ENCODE results near the gene EDRF1.

Gene EDRF1

DNA sequence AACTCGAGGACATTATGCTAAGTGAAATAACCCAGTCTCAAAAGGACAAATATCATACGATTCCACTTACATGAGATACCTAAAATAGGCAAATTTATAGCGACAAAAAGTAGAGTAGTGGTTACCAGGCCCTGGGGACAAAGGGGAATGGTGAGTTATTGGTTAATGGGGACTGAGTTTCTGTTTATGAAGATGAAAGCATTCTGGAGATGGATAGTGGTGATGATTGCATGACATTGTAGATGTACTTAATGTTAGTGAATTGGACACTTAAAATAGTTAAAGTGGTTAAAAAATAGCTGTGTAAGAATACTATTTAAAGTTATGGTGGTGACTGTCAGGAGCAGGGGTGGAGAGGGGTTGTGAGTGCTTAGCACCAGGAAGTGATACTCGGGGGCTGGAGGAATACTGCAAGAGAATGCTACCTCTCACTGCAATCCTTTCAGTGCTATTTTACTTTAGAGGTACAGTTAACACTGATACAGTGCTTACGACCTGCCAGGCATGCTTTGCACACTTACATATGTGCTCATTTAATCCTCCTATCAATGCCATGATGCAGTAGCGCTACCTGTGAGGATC is 19.9 kb upstream of the EDRF1 start:
- TF ChIP-seq POLR2A (IDR thresholded peaks at IDR 0.05; ENCODE audit: extremely low read depth, insufficient read length) (no peak), MYC (IDR thresholded peaks at IDR 0.05; ENCODE audit: low read depth, low read length) (no peak)
- TF ChIP-seq, protein P1, sequence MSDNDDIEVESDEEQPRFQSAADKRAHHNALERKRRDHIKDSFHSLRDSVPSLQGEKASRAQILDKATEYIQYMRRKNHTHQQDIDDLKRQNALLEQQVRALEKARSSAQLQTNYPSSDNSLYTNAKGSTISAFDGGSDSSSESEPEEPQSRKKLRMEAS (IDR thresholded peaks at IDR 0.05; ENCODE audit: low read depth, low read length), result no peak
- TF ChIP-seq, protein P2, sequence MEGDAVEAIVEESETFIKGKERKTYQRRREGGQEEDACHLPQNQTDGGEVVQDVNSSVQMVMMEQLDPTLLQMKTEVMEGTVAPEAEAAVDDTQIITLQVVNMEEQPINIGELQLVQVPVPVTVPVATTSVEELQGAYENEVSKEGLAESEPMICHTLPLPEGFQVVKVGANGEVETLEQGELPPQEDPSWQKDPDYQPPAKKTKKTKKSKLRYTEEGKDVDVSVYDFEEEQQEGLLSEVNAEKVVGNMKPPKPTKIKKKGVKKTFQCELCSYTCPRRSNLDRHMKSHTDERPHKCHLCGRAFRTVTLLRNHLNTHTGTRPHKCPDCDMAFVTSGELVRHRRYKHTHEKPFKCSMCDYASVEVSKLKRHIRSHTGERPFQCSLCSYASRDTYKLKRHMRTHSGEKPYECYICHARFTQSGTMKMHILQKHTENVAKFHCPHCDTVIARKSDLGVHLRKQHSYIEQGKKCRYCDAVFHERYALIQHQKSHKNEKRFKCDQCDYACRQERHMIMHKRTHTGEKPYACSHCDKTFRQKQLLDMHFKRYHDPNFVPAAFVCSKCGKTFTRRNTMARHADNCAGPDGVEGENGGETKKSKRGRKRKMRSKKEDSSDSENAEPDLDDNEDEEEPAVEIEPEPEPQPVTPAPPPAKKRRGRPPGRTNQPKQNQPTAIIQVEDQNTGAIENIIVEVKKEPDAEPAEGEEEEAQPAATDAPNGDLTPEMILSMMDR (IDR thresholded peaks at IDR 0.05; ENCODE audit: low read depth, low read length), result no peak
- DNase-seq (ENCODE audit: low read depth), result no peak
- H3K4me3 ChIP-seq (ENCODE audit: low read depth, low read length), result no peak overlapping the region

DNA sequence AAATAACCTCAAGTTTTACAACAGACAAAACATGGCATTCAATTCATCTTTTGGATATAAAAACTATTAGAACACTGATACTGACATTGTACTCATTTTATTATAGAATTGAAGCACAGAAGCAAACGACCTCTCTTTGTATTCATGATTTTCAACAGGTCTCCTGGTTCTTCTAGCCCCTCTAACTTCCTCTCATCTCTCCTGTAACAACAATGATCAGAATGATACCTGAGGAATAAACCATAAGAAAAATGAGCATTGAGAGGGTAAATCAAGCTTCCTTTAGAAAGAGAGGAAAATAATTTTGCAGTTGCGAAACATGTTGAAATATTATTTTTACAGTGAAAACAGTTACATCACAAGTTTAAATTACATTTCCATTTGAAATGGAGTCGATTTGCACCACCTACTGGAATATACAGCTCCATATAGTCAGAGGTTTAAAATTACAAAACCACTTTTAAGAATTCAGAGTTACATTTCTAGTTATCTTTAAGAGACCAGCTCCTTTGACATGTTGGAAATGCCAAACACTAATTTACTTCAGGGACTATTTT is 19.1 kb upstream of the EDRF1 start:
- DNase-seq (ENCODE audit: low read depth), result peak; percentile 34
- H3K4me3 ChIP-seq (ENCODE audit: low read depth, low read length), result no peak overlapping the region
- TF ChIP-seq, protein P1 (IDR thresholded peaks at IDR 0.05; ENCODE audit: low read depth, low read length), result no peak
- TF ChIP-seq MYC (IDR thresholded peaks at IDR 0.05; ENCODE audit: low read depth, low read length) (no peak), POLR2A (IDR thresholded peaks at IDR 0.05; ENCODE audit: extremely low read depth, insufficient read length) (no peak)
- TF ChIP-seq, protein P2 (IDR thresholded peaks at IDR 0.05; ENCODE audit: low read depth, low read length), result no peak

DNA sequence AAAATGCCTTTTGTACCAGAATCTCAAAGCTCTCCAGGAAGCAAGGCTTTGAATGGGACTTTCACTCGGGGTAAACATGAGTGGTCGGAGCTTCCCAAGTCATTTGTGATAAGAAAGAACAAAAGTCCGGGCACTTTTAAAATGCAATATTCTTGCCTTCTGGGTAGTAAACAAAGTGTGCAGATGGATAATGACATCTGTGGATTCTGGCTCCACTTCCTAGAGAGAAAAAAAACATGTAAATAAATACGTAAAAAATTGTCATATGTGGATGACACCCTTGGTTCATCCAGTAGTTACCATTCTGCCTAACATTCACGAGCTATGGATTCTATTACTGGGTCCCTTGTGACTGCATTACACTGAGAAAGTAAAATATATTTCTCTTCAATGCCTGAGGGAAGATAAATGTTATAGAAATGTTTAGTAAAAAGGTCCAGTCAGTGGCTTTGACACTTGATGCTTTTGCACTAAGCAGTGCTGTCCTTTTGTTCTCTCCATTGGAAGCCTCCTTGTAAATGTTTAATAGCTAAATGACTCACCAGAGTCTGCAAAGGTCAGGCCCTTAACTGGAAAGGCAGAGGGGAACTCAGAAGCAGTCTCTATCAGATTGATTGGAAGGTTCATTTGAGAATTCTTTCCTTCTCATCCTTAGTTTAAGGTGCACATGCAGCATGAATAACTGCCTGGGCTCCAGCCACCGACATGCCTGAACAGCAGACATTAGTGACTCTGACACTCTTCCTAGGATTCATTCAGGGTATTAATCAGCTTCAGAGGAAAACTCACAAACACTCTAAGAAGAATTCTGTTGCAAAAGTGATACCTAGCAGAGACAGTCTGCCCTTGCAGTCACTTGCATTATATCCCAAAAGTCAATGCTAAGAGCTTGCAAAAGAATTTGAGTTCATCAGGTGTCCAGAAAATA is 11.7 kb upstream of the EDRF1 start:
- peak; percentile 26 for DNase-seq (ENCODE audit: low read depth)

DNA sequence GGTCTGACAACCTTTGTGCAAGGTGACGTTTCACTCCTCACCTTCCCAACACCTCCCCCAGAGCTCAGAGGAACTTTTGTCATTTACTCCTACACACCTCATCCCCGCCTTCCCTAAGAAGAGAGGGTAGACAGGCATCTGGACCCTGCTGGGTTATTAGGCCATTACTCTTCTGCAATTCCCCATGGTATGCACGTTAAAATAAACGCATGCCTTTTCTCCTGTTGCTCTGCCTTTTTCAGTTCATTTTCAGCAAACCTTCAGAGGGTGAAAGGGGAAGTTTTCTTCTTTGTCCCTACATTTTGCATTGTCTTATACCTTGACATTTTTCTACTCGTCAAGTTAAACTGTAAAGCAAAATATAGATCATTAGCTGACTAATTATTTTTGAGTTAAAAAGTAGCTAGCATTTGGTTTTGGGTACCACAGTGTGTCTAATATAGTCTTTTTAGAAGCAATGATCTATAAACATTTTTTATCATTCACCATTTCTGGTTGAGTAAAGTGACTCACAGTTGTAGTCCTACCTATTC is 10.5 kb upstream of the EDRF1 start:
- H3K4me3 ChIP-seq (ENCODE audit: low read depth, low read length), result no peak overlapping the region
- no peak for DNase-seq (ENCODE audit: low read depth)
- TF ChIP-seq, protein P2 (IDR thresholded peaks at IDR 0.05; ENCODE audit: low read depth, low read length), result no peak
- TF ChIP-seq, protein P1 (IDR thresholded peaks at IDR 0.05; ENCODE audit: low read depth, low read length), result no peak
- no peak for TF ChIP-seq MYC (IDR thresholded peaks at IDR 0.05; ENCODE audit: low read depth, low read length)
- TF ChIP-seq POLR2A (IDR thresholded peaks at IDR 0.05; ENCODE audit: extremely low read depth, insufficient read length), result no peak

More for the DNA sequence above, 11.7 kb upstream of the EDRF1 start:
- H3K4me3 ChIP-seq (ENCODE audit: low read depth, low read length), result no peak overlapping the region
- TF ChIP-seq, protein P1 (IDR thresholded peaks at IDR 0.05; ENCODE audit: low read depth, low read length), result no peak
- TF ChIP-seq POLR2A (IDR thresholded peaks at IDR 0.05; ENCODE audit: extremely low read depth, insufficient read length) (no peak), MYC (IDR thresholded peaks at IDR 0.05; ENCODE audit: low read depth, low read length) (no peak)
- TF ChIP-seq, protein P2 (IDR thresholded peaks at IDR 0.05; ENCODE audit: low read depth, low read length), result no peak

DNA sequence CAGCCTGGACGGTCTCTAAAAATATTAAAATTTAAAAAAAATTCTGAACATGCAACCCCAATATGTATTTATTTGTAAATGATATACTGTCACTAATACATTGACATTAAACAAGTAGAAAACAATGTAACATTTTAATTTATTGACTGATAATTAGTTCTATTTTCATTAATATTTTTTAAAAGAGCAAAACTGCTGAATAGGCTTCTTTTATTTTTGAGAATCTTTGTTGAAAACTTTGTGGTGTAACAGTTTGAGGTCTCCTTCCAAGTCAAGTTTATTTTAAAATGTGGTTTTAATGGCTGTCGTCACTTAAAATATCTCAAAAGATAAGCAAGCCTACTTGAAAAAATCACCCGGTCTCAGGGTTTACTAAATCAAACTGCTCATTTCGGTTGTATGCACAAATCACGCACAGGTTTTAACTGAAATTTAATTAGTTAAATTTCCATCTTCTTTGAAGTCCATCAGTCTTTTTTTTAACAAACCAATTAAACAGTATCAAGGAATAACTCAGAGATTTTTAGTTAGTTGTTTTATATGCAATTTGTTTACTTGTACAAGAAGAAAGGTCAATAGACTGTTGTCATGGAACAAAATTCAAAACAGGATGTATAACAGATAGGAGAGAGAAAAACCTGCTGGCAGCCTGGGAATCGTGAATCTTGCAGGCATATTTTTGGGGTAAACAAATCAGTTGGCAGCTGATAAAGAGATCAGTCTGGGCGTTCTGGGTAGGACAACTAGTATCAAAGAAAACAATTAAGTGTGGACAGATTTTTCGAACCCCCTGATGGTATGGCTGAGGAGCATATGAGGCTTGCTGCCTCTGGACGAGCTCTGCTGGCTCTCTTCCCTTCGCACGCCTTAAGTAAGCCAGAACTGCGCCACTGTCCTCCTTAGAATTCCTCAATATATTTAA is 9.7 kb upstream of the EDRF1 start:
- TF ChIP-seq, protein P1 (IDR thresholded peaks at IDR 0.05; ENCODE audit: low read depth, low read length), result no peak
- no peak for TF ChIP-seq POLR2A (IDR thresholded peaks at IDR 0.05; ENCODE audit: extremely low read depth, insufficient read length)
- TF ChIP-seq MYC (IDR thresholded peaks at IDR 0.05; ENCODE audit: low read depth, low read length), result no peak
- TF ChIP-seq, protein P2 (IDR thresholded peaks at IDR 0.05; ENCODE audit: low read depth, low read length), result no peak
- H3K4me3 ChIP-seq (ENCODE audit: low read depth, low read length), result no peak overlapping the region
- no peak for DNase-seq (ENCODE audit: low read depth)
